Gastrocnemius medialis (tissue), 4 donors: ENCODE measurements around the gene ARHGAP11B.
"Not testable (repeated sequence)": the region's sequence is repeated elsewhere in the genome, so short reads cannot be mapped to it uniquely, and the experiment has no call there.

Source experiments
- ATAC-seq, 2 donors: fragments of 150-250 bp; one replicate each; pipeline ENCODE4 v1.9.1; 2016
- DNase-seq, 2 donors: peaks; one replicate each; pipeline ENCODE4 v3.0.0-alpha.2; 2019
- H3K27ac ChIP-seq, 4 donors: fragments of 200-600 bp; sonication (generic); 1 replicate in 1 of 4; 2 replicates in 3 of 4; pipeline ENCODE4 v1.5.1; 2016 to 2018; ENCODE audit warnings: mild to moderate bottlenecking in 2 of 4, moderate library complexity in 1 of 4
- H3K27me3 ChIP-seq, 3 donors: fragments of 200-600 bp; sonication (generic) in 2 of 3; 1 replicate in 1 of 3; 2 replicates in 2 of 3; pipeline versions ENCODE4 v1.5.1 to v1.6.0; 2016 to 2019; ENCODE audit warnings: mild to moderate bottlenecking in 1 of 3, moderate library complexity in 1 of 3
- H3K36me3 ChIP-seq, 2 donors: fragments of 200-600 bp; sonication (generic) in 1 of 2; one replicate each; pipeline ENCODE4 v1.5.1; 2017 to 2018
- H3K4me1 ChIP-seq, 2 donors: fragments of 200-600 bp; sonication (generic) in 1 of 2; one replicate each; pipeline ENCODE4 v1.5.1; 2016 to 2017; ENCODE audit warnings: mild to moderate bottlenecking in 2 of 2
- H3K4me3 ChIP-seq, 4 donors: fragments of 200-600 bp; sonication (generic) in 3 of 4; 1 replicate in 1 of 4; 2 replicates in 3 of 4; pipeline ENCODE4 v1.5.1; 2016 to 2019; ENCODE audit warnings: mild to moderate bottlenecking in 2 of 4
- H3K9me3 ChIP-seq, 3 donors: fragments of 200-600 bp; sonication (generic) in 2 of 3; 1 replicate in 1 of 3; 2 replicates in 2 of 3; pipeline ENCODE4 v1.5.1; 2016 to 2019
- CTCF ChIP-seq, 5 experiments: fragments of 450-650 bp in 3 of 5; fragments of 200-600 bp in 2 of 5; sonication (generic) in 2 of 5; IDR thresholded peaks in 4 of 5; conservative IDR thresholded peaks in 1 of 5; 1 replicate in 4 of 5; 2 replicates in 1 of 5; pipeline ENCODE4 v1.5.1; 2016 to 2019; ENCODE audit warnings: antibody characterized with exemption in 5 of 5, mild to moderate bottlenecking in 3 of 5, moderate library complexity in 3 of 5
- POLR2A ChIP-seq, 2 donors: fragments of 450-650 bp; IDR thresholded peaks; one replicate each; pipeline ENCODE4 v1.6.1; 2017; ENCODE audit warnings: antibody characterized with exemption in 2 of 2, mild to moderate bottlenecking in 2 of 2, moderate library complexity in 2 of 2
- in situ Hi-C, 4 donors: fragments of 200-750 bp; cut with MboI; loops; one replicate each; pipeline versions ENCODE4 v1.15.0 to v1.8.0; 2017; ENCODE audit warnings: low sequenced_read_pairs in 4 of 4
- intact Hi-C: fragments of 100-400 bp; cut with DNase I; formaldehyde crosslinking; loops from one replicate; pipeline ENCODE4 v1.15.1; 2023; ENCODE audit warnings: low total_unique reads

The ARHGAP11B gene

GRCh38 chr15:30650012-30650929, 24.3 kb downstream of the ARHGAP11B start:
- H3K4me1 ChIP-seq: no peaks in the 10 kb centered on the region
- intact Hi-C loops (no loop called here), in situ Hi-C loops (loop anchor here in 3 of 4 donors (25.0 kb wide), 3 partner anchors 112 to 487 kb away; partner anchors contain the start of gene TRPM1 (in 1 of the 3))
- TF ChIP-seq CTCF (IDR thresholded peaks at IDR 0.05 in 4 of 5, conservative IDR thresholded peaks at IDR 0.05 in 1 of 5) (no peak), POLR2A (IDR thresholded peaks at IDR 0.05) (no peak)
- H3K9me3 ChIP-seq: no peaks in the 10 kb centered on the region
- DNase-seq: no peak
- no peaks in the 10 kb centered on the region for H3K27me3 ChIP-seq
- H3K4me3 ChIP-seq: no peak overlapping the region
- H3K27ac ChIP-seq: no peak overlapping the region
- no peaks in the 10 kb centered on the region for H3K36me3 ChIP-seq
- no peak for ATAC-seq

GRCh38 chr15:30661154-30661553, 35.2 kb downstream of the ARHGAP11B start:
- H3K27ac ChIP-seq, H3K27me3 ChIP-seq, H3K4me3 ChIP-seq, H3K4me1 ChIP-seq, ATAC-seq, DNase-seq, H3K36me3 ChIP-seq, H3K9me3 ChIP-seq: not testable (repeated sequence)
- TF ChIP-seq CTCF (IDR thresholded peaks at IDR 0.05 in 4 of 5, conservative IDR thresholded peaks at IDR 0.05 in 1 of 5): peak in 4 of 5 experiments; percentile 18 to 50 (median 40)
- intact Hi-C loops (loop anchor here (5.0 to 10.0 kb wide), 2 partner anchors 466 to 834 kb away; no protein-coding TSS in a partner anchor), in situ Hi-C loops (loop anchor here (10.0 to 25.0 kb wide), 4 partner anchors 101 to 476 kb away; partner anchors contain the start of gene TRPM1 (in 1 of the 4))

GRCh38 chr15:30669621-30670020, 43.7 kb downstream of the ARHGAP11B start:
- H3K27me3 ChIP-seq, H3K4me3 ChIP-seq, ATAC-seq, DNase-seq, H3K9me3 ChIP-seq, H3K4me1 ChIP-seq, H3K36me3 ChIP-seq, H3K27ac ChIP-seq: not testable (repeated sequence)
- in situ Hi-C loops (loop anchor here (10.0 to 25.0 kb wide), 4 partner anchors 93 to 468 kb away; partner anchors contain the start of gene TRPM1 (in 1 of the 4)), intact Hi-C loops (loop anchor here (10.0 kb wide), 1 partner anchor 825 kb away; no protein-coding TSS in a partner anchor)

GRCh38 chr15:30670056-30670455, 44.1 kb downstream of the ARHGAP11B start:
- ATAC-seq: no peak
- TF ChIP-seq CTCF (IDR thresholded peaks at IDR 0.05 in 4 of 5, conservative IDR thresholded peaks at IDR 0.05 in 1 of 5) (no peak), POLR2A (IDR thresholded peaks at IDR 0.05) (no peak)

GRCh38 chr15:30671309-30671708, 45.4 kb downstream of the ARHGAP11B start:
- no peak for ATAC-seq
- no peaks in the 10 kb centered on the region for H3K27me3 ChIP-seq
- intact Hi-C loops: no loop called here
- in situ Hi-C loops: loop anchor here in 3 of 4 donors (25.0 kb wide), 3 partner anchors 91 to 466 kb away; partner anchors contain the start of gene TRPM1 (in 1 of the 3)
- DNase-seq: no peak
- TF ChIP-seq CTCF (IDR thresholded peaks at IDR 0.05 in 4 of 5, conservative IDR thresholded peaks at IDR 0.05 in 1 of 5) (no peak), POLR2A (IDR thresholded peaks at IDR 0.05) (no peak)
- no peaks in the 10 kb centered on the region for H3K4me1 ChIP-seq
- H3K36me3 ChIP-seq: no peaks in the 10 kb centered on the region
- no peak overlapping the region for H3K27ac ChIP-seq
- H3K4me3 ChIP-seq: no peak overlapping the region
- no peaks in the 10 kb centered on the region for H3K9me3 ChIP-seq

More at GRCh38 chr15:30670056-30670455, 44.1 kb downstream of the ARHGAP11B start:
- H3K36me3 ChIP-seq: no peaks in the 10 kb centered on the region
- intact Hi-C loops (no loop called here), in situ Hi-C loops (loop anchor here in 3 of 4 donors (25.0 kb wide), 3 partner anchors 92 to 467 kb away; partner anchors contain the start of gene TRPM1 (in 1 of the 3))
- no peak overlapping the region for H3K27ac ChIP-seq
- no peaks in the 10 kb centered on the region for H3K27me3 ChIP-seq
- no peak for DNase-seq
- H3K4me1 ChIP-seq: no peaks in the 10 kb centered on the region
- no peak overlapping the region for H3K4me3 ChIP-seq
- no peaks in the 10 kb centered on the region for H3K9me3 ChIP-seq
